H9 (cell line): Measurements from ENCODE around the gene KLHL28. TPM values are rescaled to one million over a fixed set of nuclear protein-coding genes. Genes with fewer than 3 reads are reported as not detected.

ENCODE experiments used
- DNase-seq: peaks from one replicate; pipeline ENCODE4 v3.0.0-alpha.2; 2017
- H2AFZ ChIP-seq: one replicate; pipeline ENCODE4 v1.6.1; 2013; ENCODE audit warnings: mild to moderate bottlenecking, low read length, control low read depth, moderate library complexity
- H2AK5ac ChIP-seq: 2 replicates; pipeline ENCODE4 v1.6.1; 2013; ENCODE audit warnings: low read length, control low read depth, mixed read lengths; ENCODE audit not compliant: insufficient read length
- H2BK120ac ChIP-seq: one replicate; pipeline ENCODE4 v1.6.1; 2013; ENCODE audit warnings: low read depth, mild to moderate bottlenecking, low read length, control low read depth, inconsistent platforms; ENCODE audit not compliant: poor library complexity, severe bottlenecking
- H2BK12ac ChIP-seq: 2 replicates; pipeline ENCODE4 v1.6.1; 2013; ENCODE audit warnings: low read length, control low read depth, mixed read lengths, low read depth; ENCODE audit not compliant: insufficient read length
- H2BK15ac ChIP-seq: 2 replicates; pipeline ENCODE4 v1.6.1; 2013; ENCODE audit warnings: low read depth, low read length, control low read depth
- H2BK20ac ChIP-seq: one replicate; pipeline ENCODE4 v1.6.1; 2013; ENCODE audit warnings: low read depth, mild to moderate bottlenecking, low read length, control low read depth, inconsistent platforms; ENCODE audit not compliant: poor library complexity, severe bottlenecking
- H2BK5ac ChIP-seq: 2 replicates; pipeline ENCODE4 v1.6.1; 2013; ENCODE audit warnings: low read length, control low read depth, mixed read lengths; ENCODE audit not compliant: insufficient read length
- H3K14ac ChIP-seq: 2 replicates; pipeline ENCODE4 v1.6.1; 2013; ENCODE audit warnings: low read length, control low read depth; ENCODE audit not compliant: insufficient read depth
- H3K18ac ChIP-seq: 2 replicates; pipeline ENCODE4 v1.6.1; 2013; ENCODE audit warnings: low read depth, mild to moderate bottlenecking, mixed read lengths, low read length, control low read depth; ENCODE audit not compliant: insufficient read length
- H3K23ac ChIP-seq: 2 replicates; pipeline ENCODE4 v1.6.1; 2013; ENCODE audit warnings: low read length, control low read depth, mixed read lengths, low read depth; ENCODE audit not compliant: insufficient read length
- H3K23me2 ChIP-seq: 2 replicates; pipeline ENCODE4 v1.6.1; 2013; ENCODE audit warnings: low read depth, mild to moderate bottlenecking, mixed read lengths, low read length, control low read depth; ENCODE audit not compliant: insufficient read length, poor library complexity, severe bottlenecking
- H3K27ac ChIP-seq: 2 replicates; pipeline ENCODE4 v1.5.1; 2013; ENCODE audit warnings: low read length, control low read depth, mixed read lengths, low read depth; ENCODE audit not compliant: insufficient read length
- H3K27me3 ChIP-seq: 2 replicates; pipeline ENCODE4 v1.6.1; 2013; ENCODE audit warnings: low read length, control low read depth, inconsistent platforms; ENCODE audit not compliant: insufficient read depth
- H3K4ac ChIP-seq: 2 replicates; pipeline ENCODE4 v1.6.1; 2013; ENCODE audit warnings: low read depth, mild to moderate bottlenecking, control low read depth, inconsistent platforms, low read length, moderate library complexity
- H3K4me1 ChIP-seq: 2 replicates; pipeline ENCODE4 v1.6.1; 2013; ENCODE audit warnings: low read length, control low read depth, inconsistent platforms; ENCODE audit not compliant: insufficient read depth
- H3K4me2 ChIP-seq: 2 replicates; pipeline ENCODE4 v1.6.1; 2013; ENCODE audit warnings: low read length, control low read depth, mixed read lengths; ENCODE audit not compliant: insufficient read length, insufficient read depth
- H3K56ac ChIP-seq: 2 replicates; pipeline ENCODE4 v1.6.1; 2013; ENCODE audit warnings: low read depth, mild to moderate bottlenecking, mixed read lengths, low read length, control low read depth; ENCODE audit not compliant: insufficient read length
- H3K79me1 ChIP-seq: 2 replicates; pipeline ENCODE4 v1.6.1; 2013; ENCODE audit warnings: low read depth, mild to moderate bottlenecking, moderate library complexity, low read length, control low read depth, inconsistent platforms; ENCODE audit not compliant: insufficient read depth, poor library complexity, severe bottlenecking
- H3K79me2 ChIP-seq: 2 replicates; pipeline ENCODE4 v1.6.1; 2013; ENCODE audit warnings: low read length, control low read depth, inconsistent platforms; ENCODE audit not compliant: insufficient read depth
- H3K9ac ChIP-seq: 2 replicates; pipeline ENCODE4 v1.6.1; 2013; ENCODE audit warnings: low read length, control low read depth, mixed read lengths; ENCODE audit not compliant: insufficient read length; ENCODE audit errors: extremely low read depth
- H3K9me3 ChIP-seq: one replicate; pipeline ENCODE4 v1.6.1; 2013; ENCODE audit warnings: low read depth, low read length, inconsistent platforms; ENCODE audit not compliant: control insufficient read depth
- H3T11ph ChIP-seq: one replicate; pipeline ENCODE4 v1.6.1; 2013; ENCODE audit warnings: mild to moderate bottlenecking, low read length, control low read depth, inconsistent platforms
- H4K20me1 ChIP-seq: one replicate; pipeline ENCODE4 v1.6.1; 2013; ENCODE audit not compliant: control insufficient read depth, insufficient read length, insufficient read depth
- H4K5ac ChIP-seq: 2 replicates; pipeline ENCODE4 v1.6.1; 2013; ENCODE audit warnings: low read depth, mild to moderate bottlenecking, mixed read lengths, low read length, control low read depth; ENCODE audit not compliant: insufficient read length
- H4K8ac ChIP-seq: replicated peaks from 2 replicates; pipeline ENCODE4 v1.6.1; 2013; ENCODE audit warnings: low read length, control low read depth, mixed read lengths, low read depth; ENCODE audit not compliant: insufficient read length
- H4K91ac ChIP-seq: 2 replicates; pipeline ENCODE4 v1.6.1; 2013; ENCODE audit warnings: low read depth, mild to moderate bottlenecking, moderate library complexity, mixed read lengths, low read length, control low read depth; ENCODE audit not compliant: insufficient read length
- H3K27ac Mint-ChIP-seq, 3 experiments: 2 replicates in 2 of 3; 3 replicates in 1 of 3; pipeline ENCODE4 v1.8.0; 2020 to 2021; ENCODE audit warnings: mixed read lengths in 3 of 3, mild to moderate bottlenecking in 1 of 3, moderate library complexity in 1 of 3
- H3K27me3 Mint-ChIP-seq: 2 replicates; pipeline ENCODE4 v1.8.0; 2021; ENCODE audit warnings: low read depth, mild to moderate bottlenecking, moderate library complexity, mixed read lengths
- H3K36me3 Mint-ChIP-seq, 3 experiments: 2 replicates in 2 of 3; 3 replicates in 1 of 3; pipeline ENCODE4 v1.8.0; 2020 to 2021; ENCODE audit warnings: low read depth in 3 of 3, mixed read lengths in 3 of 3; ENCODE audit not compliant: insufficient read depth in 1 of 3
- H3K4me1 Mint-ChIP-seq, 2 experiments: 2 replicates each; pipeline ENCODE4 v1.8.0; 2020; ENCODE audit warnings: mixed read lengths in 2 of 2
- H3K4me3 Mint-ChIP-seq, 2 experiments: 2 replicates in 1 of 2; 3 replicates in 1 of 2; pipeline ENCODE4 v1.8.0; 2020 to 2021; ENCODE audit warnings: mild to moderate bottlenecking in 2 of 2, mixed read lengths in 2 of 2, moderate library complexity in 1 of 2
- H3K9me3 Mint-ChIP-seq, 2 experiments: 2 replicates in 1 of 2; 3 replicates in 1 of 2; pipeline ENCODE4 v1.8.0; 2020; ENCODE audit warnings: mild to moderate bottlenecking in 2 of 2, mixed read lengths in 2 of 2, moderate library complexity in 1 of 2
- WGBS: extraction: QIAGEN DNeasy Blood & Tissue Kit; methylation state at CpG from one replicate; pipeline ENCODE4 v1.1.7; 2013; ENCODE audit warnings: missing lambda C conversion rate, low lambda C conversion rate, mixed read lengths; ENCODE audit not compliant: insufficient read length; ENCODE audit errors: extremely low coverage; 5-methylcytosine and 5-hydroxymethylcytosine counted together
- total RNA-seq: library from RNA; stranded (reverse); gene quantifications from 2 replicates; pipeline ENCODE4 v1.2.1, GENCODE V29; 2021
- TF ChIP-seq, protein P1 (sequence below): fragments of 200-600 bp; sonication (generic); conservative IDR thresholded peaks from 3 replicates; pipeline ENCODE4 v1.8.0; 2021; ENCODE audit warnings: antibody characterized with exemption, mild to moderate bottlenecking

The KLHL28 gene
- total RNA-seq, 1 experiment from 2014 or later = 10.2 TPM

DNA sequence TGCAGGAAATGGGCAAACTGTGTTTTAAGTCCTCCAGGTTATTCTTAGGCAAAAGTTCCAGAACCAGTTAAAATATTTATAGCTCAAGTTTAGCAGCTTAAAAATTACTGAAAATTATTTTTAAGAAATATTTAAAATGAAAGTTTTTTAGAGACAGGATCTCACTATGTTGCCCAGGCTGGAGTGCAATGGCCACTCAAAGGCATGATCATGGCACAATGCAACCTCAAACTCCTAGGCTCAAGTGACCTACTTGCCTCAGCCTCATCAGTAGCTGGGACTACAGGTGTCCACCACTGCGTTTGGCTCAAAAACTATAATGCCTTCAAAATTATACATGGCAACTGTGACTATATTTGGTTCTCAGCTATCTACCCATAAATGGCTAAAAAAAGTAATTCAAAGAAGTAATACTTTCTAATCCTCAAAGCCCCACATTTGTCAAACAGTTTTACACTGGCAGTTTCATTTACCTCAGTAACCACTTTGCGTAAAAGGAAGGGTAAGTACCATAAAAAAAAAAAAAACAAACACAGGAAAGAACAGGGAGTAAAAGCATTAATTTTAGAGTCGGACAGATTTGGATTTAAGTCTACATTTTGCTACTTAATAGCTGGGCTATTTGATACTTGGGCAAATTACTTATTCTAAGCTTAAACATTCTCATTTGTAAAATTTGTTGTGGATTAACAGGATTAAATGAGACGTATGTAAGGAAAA is 9.2 kb downstream of the KLHL28 start:
- no peak overlapping the region for H3T11ph ChIP-seq
- H3K27me3 ChIP-seq = no peaks in the 10 kb centered on the region
- no peak overlapping the region for H2BK20ac ChIP-seq
- H3K79me2 ChIP-seq = peaks cover 3% of the 10 kb centered on the region; the same call in 1 of the 2 replicates
- H3K56ac ChIP-seq = no peak overlapping the region
- H4K20me1 ChIP-seq = no peaks in the 10 kb centered on the region
- Mint-ChIP-seq H3K27me3 (no peaks in the 10 kb centered on the region), H3K9me3 (no peaks in the 10 kb centered on the region), H3K4me3 (no peak overlapping the region), H3K27ac (no peak overlapping the region), H3K36me3 (peaks cover 2 to 5% (median 2%) of the 10 kb centered on the region in 3 experiments; a peak in 5 of 7 replicates), H3K4me1 (no peaks in the 10 kb centered on the region)
- no peak overlapping the region for H4K5ac ChIP-seq
- no peak overlapping the region for H3K9ac ChIP-seq
- H4K8ac ChIP-seq = no peak overlapping the region
- H3K4ac ChIP-seq = no peak overlapping the region
- H3K4me1 ChIP-seq = no peaks in the 10 kb centered on the region
- no peaks in the 10 kb centered on the region for H3K79me1 ChIP-seq
- no peak overlapping the region for H2AFZ ChIP-seq
- H2BK12ac ChIP-seq = no peak overlapping the region
- H3K18ac ChIP-seq = no peak overlapping the region
- no peak overlapping the region for H2BK15ac ChIP-seq
- no peaks in the 10 kb centered on the region for H3K9me3 ChIP-seq
- H2AK5ac ChIP-seq = no peak overlapping the region
- TF ChIP-seq, protein P1, sequence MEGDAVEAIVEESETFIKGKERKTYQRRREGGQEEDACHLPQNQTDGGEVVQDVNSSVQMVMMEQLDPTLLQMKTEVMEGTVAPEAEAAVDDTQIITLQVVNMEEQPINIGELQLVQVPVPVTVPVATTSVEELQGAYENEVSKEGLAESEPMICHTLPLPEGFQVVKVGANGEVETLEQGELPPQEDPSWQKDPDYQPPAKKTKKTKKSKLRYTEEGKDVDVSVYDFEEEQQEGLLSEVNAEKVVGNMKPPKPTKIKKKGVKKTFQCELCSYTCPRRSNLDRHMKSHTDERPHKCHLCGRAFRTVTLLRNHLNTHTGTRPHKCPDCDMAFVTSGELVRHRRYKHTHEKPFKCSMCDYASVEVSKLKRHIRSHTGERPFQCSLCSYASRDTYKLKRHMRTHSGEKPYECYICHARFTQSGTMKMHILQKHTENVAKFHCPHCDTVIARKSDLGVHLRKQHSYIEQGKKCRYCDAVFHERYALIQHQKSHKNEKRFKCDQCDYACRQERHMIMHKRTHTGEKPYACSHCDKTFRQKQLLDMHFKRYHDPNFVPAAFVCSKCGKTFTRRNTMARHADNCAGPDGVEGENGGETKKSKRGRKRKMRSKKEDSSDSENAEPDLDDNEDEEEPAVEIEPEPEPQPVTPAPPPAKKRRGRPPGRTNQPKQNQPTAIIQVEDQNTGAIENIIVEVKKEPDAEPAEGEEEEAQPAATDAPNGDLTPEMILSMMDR = no peak
- no peak overlapping the region for H3K23ac ChIP-seq
- no peak overlapping the region for H4K91ac ChIP-seq
- H3K14ac ChIP-seq = no peak overlapping the region
- H3K27ac ChIP-seq = no peak overlapping the region
- H3K4me2 ChIP-seq = no peak overlapping the region
- no peak overlapping the region for H2BK120ac ChIP-seq
- WGBS = no CpG with 5 or more reads among the region's 4 CpGs
- no peak for DNase-seq
- no peak overlapping the region for H2BK5ac ChIP-seq
- no peaks in the 10 kb centered on the region for H3K23me2 ChIP-seq
